HG03342 (cell line): ENCODE measurements around the gene PKNOX2.

ENCODE experiments used
- ATAC-seq: cut with Tn5 transposase; IDR thresholded peaks from one replicate; pipeline ENCODE4 v1.9.1; 2021; ENCODE audit warnings: mild to moderate bottlenecking, moderate library complexity; ENCODE audit not compliant: unreplicated experiment

The PKNOX2 gene

GRCh38 chr11:125164422-125165110 lies at the start of gene PKNOX2:
Gene PKNOX2 (plus strand): TSS chr11:125164751. CDS start chr11:125351306, 186,555 bp downstream.
- peak; percentile 46 for ATAC-seq

- ATAC-seq, result no peak
Observed at GRCh38 chr11:125117429-125117828, 47.1 kb upstream of the PKNOX2 start.

- no peak for ATAC-seq
Observed at GRCh38 chr11:125123194-125123946, 41.2 kb upstream of the PKNOX2 start.

- ATAC-seq, result peak; percentile 62
Observed at GRCh38 chr11:125123947-125124617, 40.5 kb upstream of the PKNOX2 start.

DNA sequence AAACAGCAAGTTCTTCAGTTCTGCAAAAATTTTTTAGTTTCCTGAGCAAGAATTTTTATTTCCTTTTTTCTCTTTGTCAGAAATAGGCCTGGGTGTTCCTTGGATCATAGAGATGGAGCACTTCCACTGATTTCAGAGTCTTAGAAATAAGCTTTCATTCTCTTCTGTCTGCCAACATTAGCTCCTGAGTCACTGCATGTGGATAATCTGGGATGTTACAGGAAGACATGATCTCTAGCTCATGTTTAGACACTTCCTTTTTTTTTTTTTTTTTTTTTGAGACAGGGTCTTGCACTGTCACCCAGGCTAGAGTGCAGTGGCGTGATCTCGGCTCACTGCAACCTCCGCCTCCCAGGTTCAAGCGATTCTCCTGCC lies 39.9 kb upstream of the PKNOX2 start:
- no peak for ATAC-seq

- no peak for ATAC-seq
Observed at GRCh38 chr11:125128450-125128849, 36.1 kb upstream of the PKNOX2 start.

GRCh38 chr11:125129316-125129993 lies 35.1 kb upstream of the PKNOX2 start:
- no peak for ATAC-seq

DNA sequence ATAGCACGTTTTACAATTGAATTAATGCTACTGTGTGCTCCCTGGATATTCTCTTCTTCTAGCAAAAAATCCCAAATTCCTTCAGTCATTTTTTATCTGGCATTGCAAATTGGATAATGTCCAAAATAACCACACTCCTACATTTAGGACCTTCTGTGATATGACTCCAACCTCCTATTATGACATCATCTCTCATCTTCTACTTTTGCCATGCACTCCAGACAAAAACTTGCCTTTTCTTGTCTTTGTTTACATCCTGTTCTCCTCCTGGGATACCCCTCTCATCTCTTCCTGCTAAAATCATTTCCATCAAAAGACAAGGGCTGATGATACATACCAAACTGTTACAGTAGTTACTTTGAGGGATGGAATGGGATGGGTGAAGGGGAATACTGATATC lies 32.5 kb upstream of the PKNOX2 start:
- no peak for ATAC-seq

DNA sequence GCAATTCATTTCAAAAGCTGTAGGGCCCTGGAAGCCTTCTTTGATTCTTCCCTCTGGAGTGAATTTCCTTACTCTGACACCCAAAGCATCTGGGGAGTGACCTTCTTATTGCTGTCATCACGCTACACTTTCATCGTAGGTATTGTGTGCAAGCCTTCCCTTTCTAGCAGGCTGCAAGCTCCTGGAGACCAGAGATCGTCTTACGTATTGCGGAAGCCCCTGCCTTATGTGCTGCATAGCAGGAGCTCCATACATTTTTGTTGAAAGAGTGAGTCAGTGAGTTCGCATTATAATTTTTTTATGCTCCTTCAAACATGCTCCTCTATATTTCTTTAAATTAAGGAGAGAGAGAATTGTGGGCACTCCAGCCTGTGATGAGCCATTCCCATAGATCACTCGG lies 32.0 kb upstream of the PKNOX2 start:
- ATAC-seq, result no peak

DNA sequence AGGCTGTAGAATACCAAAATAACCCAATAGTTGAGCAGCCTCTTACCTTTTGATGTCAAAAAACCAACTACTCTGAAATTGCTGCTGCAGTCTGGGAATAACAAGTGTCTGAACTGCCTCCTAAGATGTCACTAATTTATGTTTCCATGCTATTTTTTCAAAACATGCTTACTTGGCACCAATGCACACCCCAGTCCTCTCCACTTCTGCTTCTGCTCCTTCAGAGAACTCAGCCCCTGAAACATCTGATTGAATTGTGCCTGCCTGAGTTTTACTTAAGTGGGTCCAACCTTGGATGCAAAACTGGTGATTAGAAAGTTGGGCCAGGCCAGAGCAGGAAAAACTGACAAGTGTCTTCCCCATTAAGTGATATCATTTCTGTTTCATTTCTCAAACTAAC lies 28.6 kb upstream of the PKNOX2 start:
- no peak for ATAC-seq

DNA sequence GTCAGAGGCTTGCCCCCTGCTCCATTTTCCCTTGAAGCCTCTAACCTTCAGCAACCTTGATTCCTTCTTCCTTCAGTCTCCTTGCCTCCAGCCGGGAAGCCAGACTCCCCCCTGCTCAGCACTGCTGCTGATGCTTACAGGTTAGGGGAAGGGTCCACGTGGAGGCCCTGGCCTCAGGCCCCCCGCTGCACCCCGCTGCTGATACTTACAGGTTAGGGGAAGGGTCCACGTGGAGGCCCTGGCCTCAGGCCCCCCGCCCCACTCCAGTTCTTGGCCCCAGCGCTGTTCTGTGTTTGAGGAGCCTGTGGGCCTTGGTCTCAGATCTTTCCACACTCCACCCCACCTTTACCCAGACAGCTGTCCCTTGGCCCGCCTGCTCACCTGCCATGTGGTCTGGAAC lies 25.6 kb upstream of the PKNOX2 start:
- ATAC-seq, result no peak

DNA sequence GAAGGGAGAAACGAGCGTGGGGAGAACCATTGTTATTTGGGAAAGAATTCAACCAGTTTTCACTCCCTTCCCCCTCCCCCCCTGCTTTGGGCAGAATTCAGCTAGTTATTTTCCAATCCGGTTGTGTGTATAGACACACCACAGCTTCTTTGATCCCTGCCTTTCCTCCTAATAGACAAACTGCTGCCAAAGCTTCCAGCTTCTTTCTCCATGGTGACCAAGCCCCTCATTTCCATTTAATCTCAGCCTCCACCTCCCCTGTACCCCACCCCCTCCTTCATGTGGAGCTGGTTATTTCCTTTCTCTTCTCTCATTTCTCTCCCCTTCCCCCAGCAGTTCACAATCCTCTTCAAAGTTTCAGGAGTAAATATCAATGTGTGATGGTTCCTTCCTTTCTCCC lies 24.8 kb upstream of the PKNOX2 start:
- no peak for ATAC-seq

DNA sequence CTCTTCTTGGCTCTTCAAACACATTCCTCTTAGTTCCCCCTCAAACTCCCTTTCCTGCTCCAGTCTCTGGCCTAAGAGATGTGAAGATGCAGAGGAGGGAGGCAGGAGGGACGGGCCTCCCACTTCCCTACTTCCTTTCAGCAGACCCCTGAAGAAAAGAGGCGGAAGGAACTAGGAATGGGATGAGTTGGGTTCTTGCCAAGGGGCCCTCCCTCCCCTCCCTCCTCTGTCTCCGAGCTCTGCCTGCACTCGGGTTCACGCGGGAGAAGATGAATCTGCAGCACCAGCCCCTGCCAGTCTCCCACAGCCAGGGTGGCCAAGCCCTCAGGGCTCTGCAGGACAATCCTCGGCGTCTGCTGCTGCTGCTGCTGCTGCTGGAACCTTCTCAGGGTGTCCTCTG lies 24.3 kb upstream of the PKNOX2 start:
- no peak for ATAC-seq

GRCh38 chr11:125141178-125141577 lies 23.4 kb upstream of the PKNOX2 start:
- ATAC-seq, result no peak

- ATAC-seq, result peak; percentile 74
Observed at GRCh38 chr11:125141686-125142535, 22.6 kb upstream of the PKNOX2 start.

DNA sequence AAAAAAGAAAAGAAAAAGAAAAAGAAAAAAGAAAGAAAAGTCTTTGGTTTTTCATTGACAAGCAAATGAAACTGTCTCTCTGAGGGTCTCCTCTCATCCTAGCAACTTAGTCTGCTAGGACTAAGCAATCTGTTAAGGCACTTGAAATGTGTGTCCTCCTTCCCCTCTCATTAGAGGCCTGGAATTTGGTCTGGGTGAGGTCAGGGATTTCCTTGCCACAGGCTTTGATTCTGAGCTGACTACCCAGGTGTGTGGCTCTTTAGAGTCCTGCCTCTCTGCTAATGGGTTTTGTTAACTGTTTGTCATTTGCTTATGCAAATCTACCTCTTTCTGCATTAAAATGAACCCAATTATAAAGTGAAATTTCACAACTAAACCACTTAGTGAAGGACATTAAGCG lies 18.3 kb upstream of the PKNOX2 start:
- ATAC-seq, result no peak

DNA sequence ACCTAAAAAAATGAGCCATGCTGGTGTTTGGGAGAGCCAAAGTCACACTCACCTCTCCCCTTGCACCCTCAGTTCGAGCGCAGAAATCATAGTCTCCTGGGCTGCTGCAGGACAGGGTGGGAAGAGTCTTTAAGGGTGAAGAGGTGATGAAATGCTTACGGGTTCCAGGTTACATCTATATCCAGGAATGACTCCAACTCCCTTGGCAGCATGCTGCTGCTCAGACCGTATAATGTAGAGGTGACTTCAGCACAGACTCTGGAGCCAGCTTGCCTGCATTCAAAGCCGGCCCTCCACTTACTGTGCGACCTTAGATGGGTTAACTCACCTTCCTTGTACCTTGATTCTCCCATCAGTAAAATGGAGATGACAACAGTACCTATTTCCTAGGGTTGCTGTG lies 17.3 kb upstream of the PKNOX2 start:
- ATAC-seq, result no peak

GRCh38 chr11:125148011-125148410 lies 16.5 kb upstream of the PKNOX2 start:
- ATAC-seq, result no peak

GRCh38 chr11:125148743-125149142 lies 15.8 kb upstream of the PKNOX2 start:
- no peak for ATAC-seq

DNA sequence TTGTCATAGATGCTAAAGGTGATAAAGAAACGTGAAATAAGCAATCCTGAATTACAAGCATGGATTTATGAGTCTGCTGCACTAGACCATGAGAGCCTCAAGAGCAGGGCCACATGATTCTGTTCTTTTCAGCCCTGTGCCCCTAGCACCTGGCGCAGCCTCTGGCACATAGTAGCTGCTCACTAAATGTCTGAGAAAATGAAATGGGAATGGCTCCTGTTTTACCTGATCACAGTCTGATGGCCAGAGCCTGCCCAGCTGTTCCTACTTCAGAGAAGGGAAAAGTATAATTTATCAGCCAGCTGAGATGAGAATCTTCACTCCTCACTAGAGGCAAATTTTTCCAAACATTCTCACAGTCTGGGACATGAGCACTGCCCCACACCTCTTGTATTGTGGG lies 10.7 kb upstream of the PKNOX2 start:
- no peak for ATAC-seq
